Brain microvascular endothelial cell (primary cell): ENCODE results near the gene EAF2.

Source experiments
- DNase-seq: peaks from one replicate; pipeline ENCODE4 v3.0.0-alpha.2; 2020
- H3K27ac ChIP-seq: fragments of 250-450 bp; sonication (Bioruptor Pico); 2 replicates; pipeline ENCODE4 v1.5.1; 2020; ENCODE audit warnings: mild to moderate bottlenecking, moderate library complexity
- H3K27me3 ChIP-seq: fragments of 250-450 bp; sonication (Bioruptor Pico); replicated peaks from 2 replicates; pipeline ENCODE4 v1.5.1; 2020; ENCODE audit warnings: mild to moderate bottlenecking
- H3K36me3 ChIP-seq: fragments of 250-450 bp; sonication (Bioruptor Pico); replicated peaks from 2 replicates; pipeline ENCODE4 v1.5.1; 2020; ENCODE audit warnings: mild to moderate bottlenecking
- H3K4me3 ChIP-seq: 2 replicates; pipeline ENCODE4 v1.5.1; 2011; ENCODE audit warnings: low read depth, mild to moderate bottlenecking, control low read depth, low read length, moderate library complexity
- CTCF ChIP-seq: IDR thresholded peaks from 2 replicates; pipeline ENCODE4 v1.5.1; 2011; ENCODE audit warnings: low read depth, mild to moderate bottlenecking, moderate library complexity, low read length, control low read depth, inconsistent platforms; ENCODE audit errors: missing control alignments
- in situ Hi-C: cut with HindIII; loops from 2 replicates; pipeline ENCODE4 v1.10.0; 2017; ENCODE audit warnings: low sequenced_read_pairs, low pct_ligation_motif_present

EAF2 gene

GRCh38 chr3:121834671-121835464 lies at the start of gene EAF2, which contains the start of gene IQCB1:
EAF2 (plus strand) TSS chr3:121835209; CDS start chr3:121835286, 77 bp downstream.
IQCB1 (minus strand) TSS chr3:121835060; CDS start chr3:121828960, 6,100 bp downstream.
- in situ Hi-C loops: no loop called here
- Histone ChIP-seq H3K4me3 (peak within 1 kb of the TSS; percentile 83), H3K27me3 (no peaks in the 10 kb centered on the region), H3K36me3 (no peaks in the 10 kb centered on the region), H3K27ac (peak within 1 kb of the TSS; percentile 25)
- DNase-seq: peak; percentile 91
- TF ChIP-seq CTCF: no peak

GRCh38 chr3:121786485-121786884 lies 48.5 kb upstream of the EAF2 start:
- no peak for TF ChIP-seq CTCF
- no peaks in the 10 kb centered on the region for H3K36me3 ChIP-seq

GRCh38 chr3:121793078-121793477 lies 41.9 kb upstream of the EAF2 start:
- no peak overlapping the region for H3K4me3 ChIP-seq
- H3K36me3 ChIP-seq: no peaks in the 10 kb centered on the region
- TF ChIP-seq CTCF: no peak
- no peaks in the 10 kb centered on the region for H3K27me3 ChIP-seq
- in situ Hi-C loops: no loop called here
- H3K27ac ChIP-seq: no peak overlapping the region
- DNase-seq: no peak

More at GRCh38 chr3:121786485-121786884, 48.5 kb upstream of the EAF2 start:
- in situ Hi-C loops: no loop called here
- DNase-seq: no peak
- Histone ChIP-seq H3K27ac (no peak overlapping the region), H3K27me3 (no peaks in the 10 kb centered on the region), H3K4me3 (no peak overlapping the region)

GRCh38 chr3:121794264-121794983 lies 40.6 kb upstream of the EAF2 start:
- no peak overlapping the region for H3K27ac ChIP-seq
- in situ Hi-C loops: no loop called here
- TF ChIP-seq CTCF: no peak
- H3K27me3 ChIP-seq: no peaks in the 10 kb centered on the region
- H3K4me3 ChIP-seq: no peak overlapping the region
- no peak for DNase-seq
- no peaks in the 10 kb centered on the region for H3K36me3 ChIP-seq

GRCh38 chr3:121796970-121797369 lies 38.0 kb upstream of the EAF2 start:
- no peak for DNase-seq
- no peak for TF ChIP-seq CTCF

More at GRCh38 chr3:121796970-121797369, 38.0 kb upstream of the EAF2 start:
- in situ Hi-C loops: no loop called here
- Histone ChIP-seq H3K27ac (no peak overlapping the region), H3K36me3 (no peaks in the 10 kb centered on the region), H3K4me3 (no peak overlapping the region), H3K27me3 (no peaks in the 10 kb centered on the region)
